CD8-positive, alpha-beta memory T cell (primary cell): ENCODE data around the gene TNC. TPM values are rescaled to one million over a fixed set of nuclear protein-coding genes. Genes with fewer than 3 reads are reported as not detected.

Experiments
- CTCF ChIA-PET: fragments of 350-600 bp; sonication (Branson Sonifier 250); formaldehyde crosslinking; loops from one replicate; lab custom pipeline; 2021; ENCODE audit warnings: antibody characterized with exemption; lab: Charles Lee
- POLR2A ChIA-PET: fragments of 350-600 bp; sonication (Branson Sonifier 250); formaldehyde crosslinking; loops from one replicate; lab custom pipeline; 2021; ENCODE audit warnings: antibody characterized with exemption; lab: Charles Lee
- DNase-seq, 5 donors: peaks; one replicate each; pipeline versions ENCODE4 v3.0.0 to v3.0.0-alpha.2; 2020 to 2022; ENCODE audit warnings: mixed read lengths in 1 of 5
- H3K27ac ChIP-seq: one replicate; pipeline ENCODE4 v1.7.0; 2013; ENCODE audit warnings: low read depth, mild to moderate bottlenecking, low read length, moderate library complexity
- H3K27me3 ChIP-seq: 2 replicates; pipeline ENCODE4 v1.7.0; 2013; ENCODE audit warnings: low read length, mild to moderate bottlenecking; ENCODE audit not compliant: insufficient read depth, poor library complexity, severe bottlenecking
- H3K36me3 ChIP-seq: 2 replicates; pipeline ENCODE4 v1.7.0; 2013; ENCODE audit warnings: mild to moderate bottlenecking, low read length, moderate library complexity; ENCODE audit not compliant: insufficient read depth
- H3K4me1 ChIP-seq: 2 replicates; pipeline ENCODE4 v1.7.0; 2013; ENCODE audit warnings: mild to moderate bottlenecking, low read length, moderate library complexity; ENCODE audit not compliant: insufficient read depth
- H3K4me3 ChIP-seq: 2 replicates; pipeline ENCODE4 v1.7.0; 2013; ENCODE audit warnings: mild to moderate bottlenecking, low read length
- H3K9me3 ChIP-seq: 2 replicates; pipeline ENCODE4 v1.7.0; 2013; ENCODE audit warnings: mild to moderate bottlenecking, low read length
- H3K27ac Mint-ChIP-seq, 8 donors: one replicate each; pipeline ENCODE4 v1.8.0; 2020 to 2021; ENCODE audit warnings: mixed read lengths in 8 of 8, mild to moderate bottlenecking in 6 of 8, inconsistent platforms in 3 of 8, moderate library complexity in 3 of 8
- H3K27me3 Mint-ChIP-seq, 2 donors: one replicate each; pipeline ENCODE4 v1.8.0; 2020 to 2021; ENCODE audit warnings: mixed read lengths in 2 of 2, mild to moderate bottlenecking in 1 of 2, moderate library complexity in 1 of 2
- H3K36me3 Mint-ChIP-seq, 3 donors: one replicate each; pipeline ENCODE4 v1.8.0; 2020 to 2021; ENCODE audit warnings: mixed read lengths in 3 of 3, inconsistent platforms in 1 of 3, mild to moderate bottlenecking in 1 of 3
- H3K4me1 Mint-ChIP-seq, 3 donors: one replicate each; pipeline ENCODE4 v1.8.0; 2020 to 2021; ENCODE audit warnings: mixed read lengths in 3 of 3, inconsistent platforms in 1 of 3, mild to moderate bottlenecking in 1 of 3
- H3K4me3 Mint-ChIP-seq, 7 donors: one replicate each; pipeline ENCODE4 v1.8.0; 2020 to 2021; ENCODE audit warnings: mixed read lengths in 7 of 7, mild to moderate bottlenecking in 6 of 7, moderate library complexity in 4 of 7, inconsistent platforms in 2 of 7
- H3K9me3 Mint-ChIP-seq, 5 donors: one replicate each; pipeline ENCODE4 v1.8.0; 2020 to 2022; ENCODE audit warnings: mixed read lengths in 5 of 5, mild to moderate bottlenecking in 3 of 5, moderate library complexity in 2 of 5, inconsistent platforms in 1 of 5
- polyA plus RNA-seq: library from polyadenylated mRNA; unstranded; fragments of 300-500 nt; fragmentation: Illumina TruSeq; gene quantifications from one replicate; pipeline ENCODE4 v1.2.3, GENCODE V29; 2021
- total RNA-seq, 2 experiments: library from RNA; stranded (reverse); gene quantifications; one replicate each; pipeline ENCODE4 v1.2.3, GENCODE V29; 2021

The TNC gene
- total and polyA plus RNA-seq, 3 experiments from 2014 or later: 1.2 to 1.4 TPM; not detected in 1

GRCh38 chr9:115010874-115011273 is 107.1 kb downstream of the TNC start:
- peaks cover 4 to 35% (median 8%) of the 10 kb centered on the region in 3 donors for H3K4me1 Mint-ChIP-seq
- POLR2A ChIA-PET: no interaction called here
- no peaks in the 10 kb centered on the region for H3K9me3 Mint-ChIP-seq
- H3K4me3 Mint-ChIP-seq: no peak overlapping the region
- Histone ChIP-seq H3K27ac (no peak overlapping the region), H3K4me1 (no peaks in the 10 kb centered on the region), H3K4me3 (no peak overlapping the region), H3K27me3 (no peaks in the 10 kb centered on the region), H3K9me3 (no peaks in the 10 kb centered on the region), H3K36me3 (no peaks in the 10 kb centered on the region)
- no peak for DNase-seq
- peaks cover 0 to under 1% of the 10 kb centered on the region in 2 donors for H3K27me3 Mint-ChIP-seq
- H3K27ac Mint-ChIP-seq: no peak overlapping the region
- no peaks in the 10 kb centered on the region for H3K36me3 Mint-ChIP-seq
- CTCF ChIA-PET: interaction anchor here (0.7 to 13.3 kb wide), 7 partner anchors 9 to 330 kb away, joined by 3 to 151 read pairs (median 3); partner anchors contain the start of gene TEX48

GRCh38 chr9:115008536-115009270 is 109.3 kb downstream of the TNC start:
- H3K27me3 ChIP-seq: no peaks in the 10 kb centered on the region
- no peak overlapping the region for H3K4me3 Mint-ChIP-seq
- H3K27ac Mint-ChIP-seq: no peak overlapping the region
- no peak for DNase-seq
- no peaks in the 10 kb centered on the region for H3K36me3 ChIP-seq
- no peaks in the 10 kb centered on the region for H3K9me3 Mint-ChIP-seq
- CTCF ChIA-PET: interaction anchor here (0.6 to 13.3 kb wide), 4 partner anchors 100 to 328 kb away, joined by 3 to 151 read pairs (median 4); partner anchors contain the start of gene TEX48
- no peak overlapping the region for H3K27ac ChIP-seq
- peaks cover 2 to 3% of the 10 kb centered on the region in 2 donors for H3K27me3 Mint-ChIP-seq
- no peak overlapping the region for H3K4me3 ChIP-seq
- no peaks in the 10 kb centered on the region for H3K4me1 ChIP-seq
- POLR2A ChIA-PET: interaction anchor here (0.7 kb wide), 1 partner anchor 250 kb away, joined by 3 read pairs; no protein-coding TSS in a partner anchor
- H3K36me3 Mint-ChIP-seq: peaks cover 0 to 2% (median 0%) of the 10 kb centered on the region in 3 donors
- no peaks in the 10 kb centered on the region for H3K9me3 ChIP-seq
- H3K4me1 Mint-ChIP-seq: peaks cover 1 to 29% (median 3%) of the 10 kb centered on the region in 3 donors

- Histone ChIP-seq H3K9me3 (no peaks in the 10 kb centered on the region), H3K4me3 (no peak overlapping the region), H3K27ac (no peak overlapping the region), H3K4me1 (no peaks in the 10 kb centered on the region), H3K27me3 (no peaks in the 10 kb centered on the region), H3K36me3 (no peaks in the 10 kb centered on the region)
- ChIA-PET POLR2A (no interaction called here), CTCF (interaction anchor here (0.9 to 13.3 kb wide), 6 partner anchors 77 to 326 kb away, joined by 3 to 151 read pairs (median 5); partner anchors contain the start of gene TEX48)
- H3K36me3 Mint-ChIP-seq: peaks cover 0 to 2% (median 0%) of the 10 kb centered on the region in 3 donors
- H3K4me1 Mint-ChIP-seq: peaks cover 0 to 21% (median 3%) of the 10 kb centered on the region in 3 donors
- H3K4me3 Mint-ChIP-seq: no peak overlapping the region
- peaks cover 2 to 10% of the 10 kb centered on the region in 2 donors for H3K27me3 Mint-ChIP-seq
- DNase-seq: no peak
- H3K9me3 Mint-ChIP-seq: no peaks in the 10 kb centered on the region
- H3K27ac Mint-ChIP-seq: peak overlapping the region in 1 of 8 donors; percentile 64
Measured at GRCh38 chr9:115006660-115007059, 111.3 kb downstream of the TNC start.

GRCh38 chr9:115005322-115005721 is 112.6 kb downstream of the TNC start:
- H3K27me3 Mint-ChIP-seq: peaks cover 4 to 21% of the 10 kb centered on the region in 2 donors
- Histone ChIP-seq H3K27ac (no peak overlapping the region), H3K4me3 (no peak overlapping the region), H3K9me3 (no peaks in the 10 kb centered on the region), H3K4me1 (no peaks in the 10 kb centered on the region), H3K27me3 (no peaks in the 10 kb centered on the region), H3K36me3 (no peaks in the 10 kb centered on the region)
- no peak overlapping the region for H3K27ac Mint-ChIP-seq
- H3K4me3 Mint-ChIP-seq: no peak overlapping the region
- POLR2A ChIA-PET: no interaction called here
- no peak for DNase-seq
- H3K36me3 Mint-ChIP-seq: peaks cover 0 to 3% (median 2%) of the 10 kb centered on the region in 3 donors
- CTCF ChIA-PET: interaction anchor here (1.6 to 2.2 kb wide), 2 partner anchors 35 to 76 kb away, joined by 4 to 6 read pairs; no protein-coding TSS in a partner anchor
- peaks cover 0 to 2% (median 0%) of the 10 kb centered on the region in 5 donors for H3K9me3 Mint-ChIP-seq
- peaks cover 3 to 23% (median 4%) of the 10 kb centered on the region in 3 donors for H3K4me1 Mint-ChIP-seq

GRCh38 chr9:115004545-115004944 is 113.4 kb downstream of the TNC start:
- Mint-ChIP-seq H3K36me3 (peaks cover 0 to 3% (median 2%) of the 10 kb centered on the region in 3 donors), H3K4me1 (peaks cover 4 to 26% (median 10%) of the 10 kb centered on the region in 3 donors), H3K27me3 (peaks cover 11 to 28% of the 10 kb centered on the region in 2 donors), H3K27ac (no peak overlapping the region), H3K9me3 (peaks cover 0 to 2% (median 0%) of the 10 kb centered on the region in 5 donors), H3K4me3 (no peak overlapping the region)
- H3K27ac ChIP-seq: no peak overlapping the region
- ChIA-PET POLR2A (interaction anchor here (1.1 kb wide), 1 partner anchor 74 kb away, joined by 4 read pairs; no protein-coding TSS in a partner anchor), CTCF (interaction anchor here (1.6 to 2.2 kb wide), 2 partner anchors 34 to 75 kb away, joined by 4 to 6 read pairs; no protein-coding TSS in a partner anchor)
- no peak for DNase-seq
- H3K4me3 ChIP-seq: no peak overlapping the region
- H3K4me1 ChIP-seq: no peaks in the 10 kb centered on the region
- H3K27me3 ChIP-seq: peaks cover 2% of the 10 kb centered on the region
- H3K36me3 ChIP-seq: no peaks in the 10 kb centered on the region
- H3K9me3 ChIP-seq: no peaks in the 10 kb centered on the region

GRCh38 chr9:115002371-115003120 is 115.4 kb downstream of the TNC start:
- H3K36me3 Mint-ChIP-seq: peaks cover 0 to 3% (median 2%) of the 10 kb centered on the region in 3 donors
- peaks cover 0 to 2% (median 0%) of the 10 kb centered on the region in 5 donors for H3K9me3 Mint-ChIP-seq
- no peak overlapping the region for H3K27ac Mint-ChIP-seq
- peaks cover 4 to 14% (median 11%) of the 10 kb centered on the region in 3 donors for H3K4me1 Mint-ChIP-seq
- DNase-seq: no peak
- no peak overlapping the region for H3K4me3 Mint-ChIP-seq
- ChIA-PET CTCF (interaction anchor here (1.2 kb wide), 1 partner anchor 9 kb away, joined by 3 read pairs; no protein-coding TSS in a partner anchor), POLR2A (no interaction called here)
- Histone ChIP-seq H3K36me3 (no peaks in the 10 kb centered on the region), H3K4me1 (no peaks in the 10 kb centered on the region), H3K27me3 (peaks cover 5% of the 10 kb centered on the region), H3K27ac (no peak overlapping the region), H3K4me3 (no peak overlapping the region), H3K9me3 (no peaks in the 10 kb centered on the region)
- peaks cover 12 to 33% of the 10 kb centered on the region in 2 donors for H3K27me3 Mint-ChIP-seq

- Histone ChIP-seq H3K9me3 (no peaks in the 10 kb centered on the region), H3K36me3 (no peaks in the 10 kb centered on the region), H3K27ac (no peak overlapping the region), H3K4me1 (no peaks in the 10 kb centered on the region), H3K4me3 (no peak overlapping the region), H3K27me3 (peaks cover 5% of the 10 kb centered on the region)
- POLR2A ChIA-PET: no interaction called here
- Mint-ChIP-seq H3K27ac (peak overlapping the region in 1 of 8 donors; percentile 44), H3K27me3 (peaks cover 10 to 30% of the 10 kb centered on the region in 2 donors), H3K4me1 (peaks cover 1 to 11% (median 9%) of the 10 kb centered on the region in 3 donors), H3K36me3 (peaks cover 0 to 3% (median 2%) of the 10 kb centered on the region in 3 donors), H3K4me3 (peak overlapping the region in 1 of 7 donors; percentile 3), H3K9me3 (peaks cover 0 to 2% (median 0%) of the 10 kb centered on the region in 5 donors)
- no peak for DNase-seq
- CTCF ChIA-PET: no interaction called here
Measured at GRCh38 chr9:115000217-115000639, 117.7 kb downstream of the TNC start.
